ENCODE data around the gene PAQR7.

The PAQR7 gene

GRCh38 chr1:25895365-25895990, 20.0 kb upstream of the PAQR7 start:
- peak; percentile 93 for DNase-seq (ENCODE audit: low read depth)
- peak; percentile 99 for TF ChIP-seq CTCF (IDR thresholded peaks at IDR 0.05; ENCODE audit: insufficient read depth, low read depth, low read length, missing control alignments)
- no peak overlapping the region for H3K4me3 ChIP-seq (ENCODE audit: low read depth, low read length)

GRCh38 chr1:25893116-25893515, 17.6 kb upstream of the PAQR7 start:
- no peak overlapping the region for H3K4me3 ChIP-seq (ENCODE audit: low read depth, low read length)
- no peak for TF ChIP-seq CTCF (IDR thresholded peaks at IDR 0.05; ENCODE audit: insufficient read depth, low read depth, low read length, missing control alignments)
- DNase-seq (ENCODE audit: low read depth), result no peak

- no peak for DNase-seq (ENCODE audit: low read depth)
- TF ChIP-seq CTCF (IDR thresholded peaks at IDR 0.05; ENCODE audit: insufficient read depth, low read depth, low read length, missing control alignments), result no peak
- H3K4me3 ChIP-seq (ENCODE audit: low read depth, low read length), result no peak overlapping the region
These were observed 16.1 kb upstream of the PAQR7 start for GRCh38 chr1:25891606-25892005.

GRCh38 chr1:25890239-25891034, 14.9 kb upstream of the PAQR7 start:
- no peak for DNase-seq (ENCODE audit: low read depth)
- TF ChIP-seq CTCF (IDR thresholded peaks at IDR 0.05; ENCODE audit: insufficient read depth, low read depth, low read length, missing control alignments), result no peak

GRCh38 chr1:25889470-25889869, 14.0 kb upstream of the PAQR7 start:
- no peak for DNase-seq (ENCODE audit: low read depth)
- no peak for TF ChIP-seq CTCF (IDR thresholded peaks at IDR 0.05; ENCODE audit: insufficient read depth, low read depth, low read length, missing control alignments)
- no peak overlapping the region for H3K4me3 ChIP-seq (ENCODE audit: low read depth, low read length)

More at GRCh38 chr1:25890239-25891034, 14.9 kb upstream of the PAQR7 start:
- no peak overlapping the region for H3K4me3 ChIP-seq (ENCODE audit: low read depth, low read length)

- TF ChIP-seq CTCF (IDR thresholded peaks at IDR 0.05; ENCODE audit: insufficient read depth, low read depth, low read length, missing control alignments), result no peak
- no peak for DNase-seq (ENCODE audit: low read depth)
- no peak overlapping the region for H3K4me3 ChIP-seq (ENCODE audit: low read depth, low read length)
These were observed 13.0 kb upstream of the PAQR7 start for GRCh38 chr1:25888426-25888987.

Data from GM12865 (cell line).